Trophoblast cell (in vitro differentiated cells and primary cell): ENCODE results near the gene FAM222A.

Experiments used
- DNase-seq, 2 donors: peaks; one replicate each; pipeline ENCODE4 v3.0.0-alpha.2; 2016
- H2AFZ ChIP-seq: 2 replicates; pipeline ENCODE4 v1.6.1; 2013; ENCODE audit warnings: low read length, moderate library complexity, mild to moderate bottlenecking; ENCODE audit not compliant: insufficient read depth, poor library complexity
- H2AK5ac ChIP-seq: 2 replicates; pipeline ENCODE4 v1.6.1; 2013; ENCODE audit warnings: mild to moderate bottlenecking, low read length
- H2BK120ac ChIP-seq: 2 replicates; pipeline ENCODE4 v1.6.1; 2013; ENCODE audit warnings: low read length, mild to moderate bottlenecking, moderate library complexity; ENCODE audit not compliant: insufficient read depth, poor library complexity
- H2BK12ac ChIP-seq: 2 replicates; pipeline ENCODE4 v1.6.1; 2013; ENCODE audit warnings: mild to moderate bottlenecking, low read length, moderate library complexity
- H2BK5ac ChIP-seq: 2 replicates; pipeline ENCODE4 v1.6.1; 2013; ENCODE audit warnings: low read length, low read depth, moderate library complexity, mild to moderate bottlenecking; ENCODE audit not compliant: poor library complexity
- H3K14ac ChIP-seq: 2 replicates; pipeline ENCODE4 v1.6.1; 2013; ENCODE audit warnings: mild to moderate bottlenecking, low read length
- H3K18ac ChIP-seq: 2 replicates; pipeline ENCODE4 v1.6.1; 2013; ENCODE audit warnings: mild to moderate bottlenecking, low read length
- H3K23ac ChIP-seq: 2 replicates; pipeline ENCODE4 v1.6.1; 2013; ENCODE audit warnings: low read length
- H3K27ac ChIP-seq: 2 replicates; pipeline ENCODE4 v1.5.1; 2013; ENCODE audit warnings: low read depth, mild to moderate bottlenecking, inconsistent platforms, low read length, moderate library complexity
- H3K27me3 ChIP-seq: 2 replicates; pipeline ENCODE4 v1.6.1; 2013; ENCODE audit warnings: inconsistent platforms, mild to moderate bottlenecking, low read length, moderate library complexity; ENCODE audit not compliant: insufficient read depth
- H3K36me3 ChIP-seq, 2 experiments: 1 replicate in 1 of 2; 2 replicates in 1 of 2; pipeline ENCODE4 v1.6.1; 2013; ENCODE audit warnings: low read length in 2 of 2, mild to moderate bottlenecking in 2 of 2, moderate library complexity in 1 of 2; ENCODE audit not compliant: insufficient read depth in 2 of 2, control insufficient read depth in 1 of 2
- H3K4ac ChIP-seq: 2 replicates; pipeline ENCODE4 v1.6.1; 2013; ENCODE audit warnings: low read depth, mild to moderate bottlenecking, low read length, moderate library complexity
- H3K4me1 ChIP-seq, 2 experiments: 1 replicate in 1 of 2; 2 replicates in 1 of 2; pipeline ENCODE4 v1.6.1; 2013; ENCODE audit warnings: low read length in 2 of 2, mild to moderate bottlenecking in 2 of 2, moderate library complexity in 1 of 2; ENCODE audit not compliant: insufficient read depth in 2 of 2, control insufficient read depth in 1 of 2
- H3K4me2 ChIP-seq: 2 replicates; pipeline ENCODE4 v1.6.1; 2013; ENCODE audit warnings: inconsistent platforms, mild to moderate bottlenecking, low read length, moderate library complexity
- H3K4me3 ChIP-seq: 2 replicates; pipeline ENCODE4 v1.5.1; 2013; ENCODE audit warnings: mild to moderate bottlenecking, low read depth, low read length, inconsistent platforms
- H3K79me1 ChIP-seq: one replicate; pipeline ENCODE4 v1.6.1; 2013; ENCODE audit warnings: low read length
- H3K79me2 ChIP-seq: 2 replicates; pipeline ENCODE4 v1.6.1; 2013; ENCODE audit warnings: low read length, mild to moderate bottlenecking; ENCODE audit not compliant: control insufficient read depth, insufficient read depth, poor library complexity
- H3K9ac ChIP-seq: 2 replicates; pipeline ENCODE4 v1.6.1; 2013; ENCODE audit warnings: mild to moderate bottlenecking, low read length
- H3K9me3 ChIP-seq: 2 replicates; pipeline ENCODE4 v1.6.1; 2013; ENCODE audit warnings: low read depth, mild to moderate bottlenecking, control low read depth, inconsistent platforms, low read length; ENCODE audit not compliant: insufficient read depth
- H4K12ac ChIP-seq: 2 replicates; pipeline ENCODE4 v1.6.1; 2013; ENCODE audit warnings: low read depth, mild to moderate bottlenecking, low read length, moderate library complexity
- H4K8ac ChIP-seq: 2 replicates; pipeline ENCODE4 v1.6.1; 2013; ENCODE audit warnings: low read depth, mild to moderate bottlenecking, low read length, moderate library complexity
- H4K91ac ChIP-seq: one replicate; pipeline ENCODE4 v1.6.1; 2013; ENCODE audit warnings: low read depth, mild to moderate bottlenecking, low read length, moderate library complexity
- WGBS: extraction: QIAGEN DNeasy Blood & Tissue Kit; methylation state at CpG from one replicate; pipeline ENCODE4 v1.1.7; 2013; ENCODE audit warnings: missing lambda C conversion rate; ENCODE audit not compliant: insufficient read length, insufficient coverage; ENCODE audit errors: extremely low coverage; 5-methylcytosine and 5-hydroxymethylcytosine counted together

FAM222A gene

DNA sequence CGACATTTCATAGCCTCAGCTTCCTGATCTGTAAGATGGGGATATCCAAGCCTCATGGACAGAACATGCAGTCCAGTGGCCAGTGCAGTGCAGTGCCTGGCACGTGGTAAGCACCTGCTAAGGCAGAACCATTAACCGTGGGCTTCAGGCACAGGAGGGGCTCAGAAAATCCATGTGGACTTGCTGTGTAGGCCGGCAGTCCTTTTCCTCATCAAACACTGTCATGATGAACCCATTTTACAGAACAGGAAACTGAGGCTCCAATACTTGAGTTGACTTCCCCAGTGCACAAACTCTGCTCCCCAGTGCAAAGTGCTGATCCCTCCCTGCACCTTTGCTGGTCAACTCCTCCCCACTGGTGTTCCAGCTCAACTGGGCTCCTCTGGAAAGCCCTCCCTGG is 101.6 kb downstream of the FAM222A start:
- Histone ChIP-seq H3K4me3 (no peak overlapping the region), H2BK5ac (no peak overlapping the region), H4K12ac (no peak overlapping the region), H3K79me2 (no peaks in the 10 kb centered on the region), H4K8ac (no peak overlapping the region), H2BK120ac (no peak overlapping the region), H3K4ac (no peak overlapping the region), H3K27me3 (no peaks in the 10 kb centered on the region), H2AK5ac (no peak overlapping the region), H3K4me2 (no peak overlapping the region), H3K27ac (no peak overlapping the region), H3K79me1 (no peaks in the 10 kb centered on the region), H2AFZ (no peak overlapping the region), H3K23ac (no peak overlapping the region), H3K14ac (no peak overlapping the region), H3K9ac (no peak overlapping the region), H3K4me1 (no peaks in the 10 kb centered on the region), H2BK12ac (no peak overlapping the region), H3K18ac (no peak overlapping the region), H3K36me3 (no peaks in the 10 kb centered on the region), H3K9me3 (no peaks in the 10 kb centered on the region), H4K91ac (no peak overlapping the region)
- no peak for DNase-seq
- no CpG with 5 or more reads among the region's 4 CpGs for WGBS

GRCh38 chr12:109815757-109816617 is 102.4 kb downstream of the FAM222A start:
- Histone ChIP-seq H3K18ac (no peak overlapping the region), H2AK5ac (no peak overlapping the region), H2BK120ac (no peak overlapping the region), H3K27me3 (no peaks in the 10 kb centered on the region), H3K9me3 (no peaks in the 10 kb centered on the region), H2BK5ac (no peak overlapping the region), H4K91ac (no peak overlapping the region), H3K79me1 (no peaks in the 10 kb centered on the region), H2BK12ac (no peak overlapping the region), H3K4me2 (no peak overlapping the region), H3K27ac (no peak overlapping the region), H3K79me2 (no peaks in the 10 kb centered on the region), H3K4me3 (no peak overlapping the region), H3K4me1 (no peaks in the 10 kb centered on the region), H3K14ac (no peak overlapping the region), H2AFZ (no peak overlapping the region), H3K36me3 (no peaks in the 10 kb centered on the region), H3K23ac (no peak overlapping the region), H4K8ac (no peak overlapping the region), H4K12ac (no peak overlapping the region), H3K9ac (no peak overlapping the region), H3K4ac (no peak overlapping the region)
- no peak for DNase-seq
- no CpG with 5 or more reads among the region's 10 CpGs for WGBS

- no peak overlapping the region for H2BK120ac ChIP-seq
- H3K27me3 ChIP-seq = no peaks in the 10 kb centered on the region
- no peak for DNase-seq
- H3K4me1 ChIP-seq = no peaks in the 10 kb centered on the region
- no peak overlapping the region for H4K12ac ChIP-seq
- no peak overlapping the region for H3K18ac ChIP-seq
- H3K14ac ChIP-seq = no peak overlapping the region
- no peak overlapping the region for H4K8ac ChIP-seq
- H2AFZ ChIP-seq = no peak overlapping the region
- H2AK5ac ChIP-seq = no peak overlapping the region
- H3K36me3 ChIP-seq = no peaks in the 10 kb centered on the region
- H3K27ac ChIP-seq = no peak overlapping the region
- H3K9me3 ChIP-seq = no peaks in the 10 kb centered on the region
- H3K4me2 ChIP-seq = no peak overlapping the region
- H3K4me3 ChIP-seq = no peak overlapping the region
- H2BK5ac ChIP-seq = no peak overlapping the region
- H3K4ac ChIP-seq = no peak overlapping the region
- no peak overlapping the region for H3K9ac ChIP-seq
- no peaks in the 10 kb centered on the region for H3K79me1 ChIP-seq
- H4K91ac ChIP-seq = no peak overlapping the region
- no peak overlapping the region for H2BK12ac ChIP-seq
- no peaks in the 10 kb centered on the region for H3K79me2 ChIP-seq
- WGBS = no CpG with 5 or more reads among the region's 7 CpGs
- H3K23ac ChIP-seq = no peak overlapping the region
These were observed 103.2 kb downstream of the FAM222A start for GRCh38 chr12:109816870-109817269.

DNA sequence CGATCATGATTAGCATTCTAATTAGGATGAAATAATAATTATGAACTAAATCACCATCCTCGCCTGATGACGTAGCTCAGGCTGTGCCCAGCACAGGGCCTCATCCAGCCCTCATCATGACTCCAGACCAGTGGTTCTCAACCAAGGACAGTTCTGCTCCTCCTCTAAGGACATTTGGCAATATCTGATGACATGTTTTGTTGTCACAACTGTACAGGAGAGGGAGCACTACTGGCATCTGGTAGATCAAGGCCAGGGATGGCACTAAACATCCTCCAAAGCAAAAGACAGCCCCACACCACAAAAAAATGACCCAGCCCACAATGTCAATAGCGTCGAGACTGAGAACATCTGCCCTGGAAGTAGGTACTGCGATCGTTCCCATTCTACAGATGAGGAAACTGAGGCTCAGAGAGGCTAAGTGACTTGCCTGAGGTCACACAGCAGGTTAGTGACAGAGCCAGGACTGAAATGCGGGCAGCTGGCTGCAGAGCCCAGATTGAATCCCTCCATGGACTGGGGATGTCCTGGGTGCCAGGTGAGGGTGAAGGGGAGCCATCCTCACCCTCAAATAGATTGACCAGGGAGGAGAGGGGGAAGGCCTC is 104.1 kb downstream of the FAM222A start:
- Histone ChIP-seq H3K79me2 (no peaks in the 10 kb centered on the region), H3K36me3 (no peaks in the 10 kb centered on the region), H3K14ac (no peak overlapping the region), H2AK5ac (no peak overlapping the region), H3K4me3 (no peak overlapping the region), H2BK5ac (no peak overlapping the region), H4K91ac (no peak overlapping the region), H3K9me3 (no peaks in the 10 kb centered on the region), H3K79me1 (no peaks in the 10 kb centered on the region), H2BK12ac (no peak overlapping the region), H3K9ac (no peak overlapping the region), H3K23ac (no peak overlapping the region), H2AFZ (no peak overlapping the region), H3K27ac (no peak overlapping the region), H3K4me1 (no peaks in the 10 kb centered on the region), H4K8ac (no peak overlapping the region), H3K4me2 (no peak overlapping the region), H2BK120ac (no peak overlapping the region), H3K4ac (no peak overlapping the region), H3K27me3 (no peaks in the 10 kb centered on the region), H4K12ac (no peak overlapping the region), H3K18ac (no peak overlapping the region)
- WGBS = no CpG with 5 or more reads among the region's 8 CpGs
- DNase-seq = no peak
